GM10248 (cell line): Measurements from ENCODE around the gene RNF207.

Source experiments
- CTCF ChIA-PET: fragments of 300-600 bp; sonication (Branson Sonifier 250); formaldehyde crosslinking; extraction: SDS; loops from one replicate; lab custom pipeline; 2021; ENCODE audit warnings: antibody characterized with exemption; lab: Yijun Ruan, JAX
- POLR2A ChIA-PET: fragments of 350-650 bp; sonication (Branson Sonifier 250); formaldehyde crosslinking; extraction: SDS; loops from one replicate; lab custom pipeline; 2020; ENCODE audit warnings: antibody characterized with exemption; lab: Yijun Ruan, JAX
- DNase-seq: peaks from one replicate; pipeline ENCODE4 v3.0.0; 2012; ENCODE audit errors: extremely low spot score
- TF ChIP-seq, protein P1 (sequence below): IDR thresholded peaks from 2 replicates; pipeline ENCODE4 v1.5.1; 2012; ENCODE audit warnings: mild to moderate bottlenecking, low read depth; ENCODE audit errors: extremely low read depth, missing control alignments, control extremely low read depth

Gene RNF207, protein sequence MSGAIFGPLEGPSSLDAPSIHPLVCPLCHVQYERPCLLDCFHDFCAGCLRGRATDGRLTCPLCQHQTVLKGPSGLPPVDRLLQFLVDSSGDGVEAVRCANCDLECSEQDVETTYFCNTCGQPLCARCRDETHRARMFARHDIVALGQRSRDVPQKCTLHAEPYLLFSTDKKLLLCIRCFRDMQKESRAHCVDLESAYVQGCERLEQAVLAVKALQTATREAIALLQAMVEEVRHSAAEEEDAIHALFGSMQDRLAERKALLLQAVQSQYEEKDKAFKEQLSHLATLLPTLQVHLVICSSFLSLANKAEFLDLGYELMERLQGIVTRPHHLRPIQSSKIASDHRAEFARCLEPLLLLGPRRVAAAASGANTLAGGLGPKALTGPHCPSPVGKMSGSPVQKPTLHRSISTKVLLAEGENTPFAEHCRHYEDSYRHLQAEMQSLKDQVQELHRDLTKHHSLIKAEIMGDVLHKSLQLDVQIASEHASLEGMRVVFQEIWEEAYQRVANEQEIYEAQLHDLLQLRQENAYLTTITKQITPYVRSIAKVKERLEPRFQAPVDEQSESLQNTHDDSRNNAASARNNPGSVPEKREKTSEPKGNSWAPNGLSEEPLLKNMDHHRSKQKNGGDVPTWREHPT

DNA sequence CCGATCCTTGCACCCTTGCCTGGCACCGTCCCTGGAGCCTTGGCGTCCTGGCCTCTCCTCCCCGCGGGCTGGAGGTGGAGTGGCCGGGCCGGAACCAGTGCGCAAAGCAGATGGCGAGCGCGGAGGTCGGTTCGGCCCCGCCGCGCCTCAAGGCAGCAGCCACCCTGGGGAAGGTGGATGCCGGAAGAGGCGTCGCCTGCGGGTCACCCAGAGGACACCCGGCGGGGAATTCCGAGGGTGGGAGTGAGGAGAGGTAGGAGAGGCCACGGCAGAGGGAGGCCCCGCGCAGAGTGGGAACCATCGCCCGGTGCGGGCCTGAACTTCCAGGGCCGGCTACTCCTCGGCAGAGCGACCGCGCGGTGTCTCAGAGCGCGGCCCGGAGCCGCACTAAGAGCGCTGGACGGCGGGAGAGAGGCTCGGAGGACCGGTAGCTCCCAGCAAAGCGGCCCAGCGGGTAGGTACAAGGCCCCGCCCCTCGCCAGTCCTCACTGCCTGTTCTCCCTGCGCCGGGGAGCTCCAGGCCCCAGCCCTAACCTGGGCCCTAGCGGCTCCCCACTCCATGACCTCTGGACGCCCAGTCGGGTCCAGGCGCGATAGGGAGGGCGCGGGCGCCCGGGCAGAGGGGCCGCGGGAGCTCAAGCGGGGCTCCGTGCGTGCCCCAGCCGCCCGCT lies at the start of gene RNF207:
TSS of gene RNF207 (plus strand) at position 271 of the 671 bp plus-strand sequence. CDS start 417 bp downstream, outside the sequence.
- TF ChIP-seq, protein P1, sequence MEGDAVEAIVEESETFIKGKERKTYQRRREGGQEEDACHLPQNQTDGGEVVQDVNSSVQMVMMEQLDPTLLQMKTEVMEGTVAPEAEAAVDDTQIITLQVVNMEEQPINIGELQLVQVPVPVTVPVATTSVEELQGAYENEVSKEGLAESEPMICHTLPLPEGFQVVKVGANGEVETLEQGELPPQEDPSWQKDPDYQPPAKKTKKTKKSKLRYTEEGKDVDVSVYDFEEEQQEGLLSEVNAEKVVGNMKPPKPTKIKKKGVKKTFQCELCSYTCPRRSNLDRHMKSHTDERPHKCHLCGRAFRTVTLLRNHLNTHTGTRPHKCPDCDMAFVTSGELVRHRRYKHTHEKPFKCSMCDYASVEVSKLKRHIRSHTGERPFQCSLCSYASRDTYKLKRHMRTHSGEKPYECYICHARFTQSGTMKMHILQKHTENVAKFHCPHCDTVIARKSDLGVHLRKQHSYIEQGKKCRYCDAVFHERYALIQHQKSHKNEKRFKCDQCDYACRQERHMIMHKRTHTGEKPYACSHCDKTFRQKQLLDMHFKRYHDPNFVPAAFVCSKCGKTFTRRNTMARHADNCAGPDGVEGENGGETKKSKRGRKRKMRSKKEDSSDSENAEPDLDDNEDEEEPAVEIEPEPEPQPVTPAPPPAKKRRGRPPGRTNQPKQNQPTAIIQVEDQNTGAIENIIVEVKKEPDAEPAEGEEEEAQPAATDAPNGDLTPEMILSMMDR: no peak
- DNase-seq: peak; percentile 92
- ChIA-PET CTCF (interaction anchor here (0.7 to 4.7 kb wide), 21 partner anchors 9 to 348 kb away, joined by 3 to 27 read pairs (median 5); partner anchors contain the start of genes HES3, ICMT and NOL9), POLR2A (interaction anchor here (0.6 to 1.1 kb wide), 3 partner anchors 11 to 292 kb away, joined by 3 to 8 read pairs (median 3); no protein-coding TSS in a partner anchor)

DNA sequence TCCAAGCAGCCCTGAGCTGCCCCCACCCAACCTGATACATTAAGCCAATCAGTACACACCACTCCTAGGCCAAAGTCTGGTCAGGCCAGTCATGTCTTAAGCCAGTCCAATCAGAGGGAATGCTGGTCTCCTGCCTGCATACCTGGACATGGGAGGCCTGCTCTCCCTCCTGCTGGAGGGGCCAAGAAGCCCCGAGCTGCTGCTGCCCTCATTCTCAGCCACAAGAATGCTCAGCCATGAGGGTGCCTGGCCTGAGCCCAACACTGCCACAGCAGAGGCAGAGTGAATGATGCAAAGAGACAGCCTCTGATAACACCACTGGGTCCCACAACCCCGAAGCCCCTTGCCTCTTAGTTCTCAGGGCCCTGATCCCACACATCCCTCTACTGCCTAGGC lies 48.8 kb upstream of the RNF207 start:
- ChIA-PET POLR2A (no interaction called here), CTCF (no interaction called here)
- TF ChIP-seq, protein P1: no peak
- DNase-seq: no peak

DNA sequence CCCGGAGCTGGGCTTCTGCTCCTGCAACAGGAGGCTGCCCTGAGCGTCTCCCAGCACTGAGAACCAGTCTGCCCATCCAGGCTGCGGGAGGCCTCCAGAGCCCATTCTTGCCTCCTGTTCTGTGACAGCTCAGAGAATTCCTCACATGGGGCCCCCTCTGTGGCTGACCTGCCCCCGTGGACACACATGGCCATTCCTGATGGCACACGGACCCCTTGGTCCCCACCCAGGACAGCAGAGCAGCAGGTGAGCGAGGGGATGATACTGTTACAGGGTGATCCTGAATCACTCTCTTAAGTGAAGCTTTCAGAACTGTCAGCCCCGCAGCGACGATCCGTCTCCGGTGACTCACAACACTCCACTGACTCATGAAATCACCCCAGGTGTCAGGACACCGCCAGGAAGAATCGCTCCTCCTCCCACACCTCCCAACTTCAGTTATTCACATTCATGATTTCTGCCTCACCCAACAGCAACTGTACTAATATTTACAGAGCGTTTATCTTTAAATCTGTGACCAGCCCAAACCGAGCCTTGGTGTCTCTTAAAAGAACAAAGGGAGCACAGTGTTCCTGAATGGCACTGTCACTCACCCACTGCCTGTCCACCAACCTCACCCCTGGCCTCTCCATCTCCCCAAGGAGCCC lies 48.3 kb upstream of the RNF207 start:
- TF ChIP-seq, protein P1: no peak
- ChIA-PET CTCF (no interaction called here), POLR2A (no interaction called here)
- DNase-seq: no peak

DNA sequence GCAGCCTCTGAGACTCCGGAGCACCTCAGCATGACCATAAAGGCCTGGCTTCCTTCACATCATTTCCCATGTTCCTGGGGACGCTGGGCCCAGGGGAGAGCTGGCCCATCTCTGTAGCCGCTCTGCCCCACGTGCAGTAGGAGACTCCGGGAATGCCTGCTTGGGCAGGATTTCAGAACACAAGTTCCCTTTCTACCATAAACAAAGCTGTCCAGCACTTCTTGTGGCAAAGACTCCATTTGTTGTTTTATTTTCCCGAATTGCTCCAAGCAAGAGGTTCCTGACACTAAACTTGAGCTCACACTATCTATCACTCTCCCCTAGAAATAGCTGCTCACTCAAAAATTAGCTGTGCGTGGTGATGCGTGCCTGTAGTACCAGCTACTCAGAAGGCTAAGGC lies 47.7 kb upstream of the RNF207 start:
- ChIA-PET POLR2A (no interaction called here), CTCF (no interaction called here)
- TF ChIP-seq, protein P1: no peak
- no peak for DNase-seq

DNA sequence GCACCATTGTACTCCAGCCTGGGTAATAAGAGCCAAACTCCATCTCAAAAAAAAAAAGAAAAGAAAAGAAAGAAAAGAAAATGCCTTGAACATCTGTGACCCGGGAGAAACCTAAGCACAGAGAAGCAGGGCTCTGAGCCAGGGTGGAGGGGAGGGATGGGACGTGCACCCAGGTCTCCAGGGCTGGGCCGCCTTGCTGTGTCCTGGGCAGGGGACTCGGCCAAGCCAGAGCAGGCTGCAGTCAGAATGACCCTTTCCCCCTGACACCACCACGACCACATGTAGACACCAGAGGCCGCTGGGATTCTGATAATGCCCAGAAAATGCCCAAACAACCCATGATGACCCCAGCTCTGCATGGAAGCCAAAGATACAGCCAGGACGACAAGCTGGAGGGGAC lies 43.6 kb upstream of the RNF207 start:
- POLR2A ChIA-PET: no interaction called here
- TF ChIP-seq, protein P1: no peak
- CTCF ChIA-PET: no interaction called here
- no peak for DNase-seq

DNA sequence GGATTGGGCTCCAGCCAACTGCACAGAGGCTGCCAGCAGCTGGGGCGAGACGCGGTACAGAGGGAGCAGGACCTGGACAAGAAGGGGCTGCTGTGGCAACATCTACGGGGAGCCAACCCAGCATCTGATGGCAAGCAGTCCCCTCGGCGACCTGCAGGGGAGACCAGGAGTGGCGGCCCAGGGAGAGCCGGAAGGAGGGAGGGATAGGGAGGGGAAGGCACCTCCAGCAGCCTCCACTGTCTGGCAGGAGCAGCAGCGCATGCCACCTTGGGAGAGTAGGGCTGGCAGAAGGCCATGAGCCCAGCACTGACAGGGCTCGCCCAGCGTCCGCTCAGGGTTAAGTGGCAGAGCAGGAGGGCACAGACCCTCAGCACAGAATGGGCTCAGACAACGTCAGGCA lies 43.1 kb upstream of the RNF207 start:
- POLR2A ChIA-PET: no interaction called here
- TF ChIP-seq, protein P1: no peak
- DNase-seq: no peak
- CTCF ChIA-PET: no interaction called here
